ENCODE data around the gene SF3B3.

The SF3B3 gene

DNA sequence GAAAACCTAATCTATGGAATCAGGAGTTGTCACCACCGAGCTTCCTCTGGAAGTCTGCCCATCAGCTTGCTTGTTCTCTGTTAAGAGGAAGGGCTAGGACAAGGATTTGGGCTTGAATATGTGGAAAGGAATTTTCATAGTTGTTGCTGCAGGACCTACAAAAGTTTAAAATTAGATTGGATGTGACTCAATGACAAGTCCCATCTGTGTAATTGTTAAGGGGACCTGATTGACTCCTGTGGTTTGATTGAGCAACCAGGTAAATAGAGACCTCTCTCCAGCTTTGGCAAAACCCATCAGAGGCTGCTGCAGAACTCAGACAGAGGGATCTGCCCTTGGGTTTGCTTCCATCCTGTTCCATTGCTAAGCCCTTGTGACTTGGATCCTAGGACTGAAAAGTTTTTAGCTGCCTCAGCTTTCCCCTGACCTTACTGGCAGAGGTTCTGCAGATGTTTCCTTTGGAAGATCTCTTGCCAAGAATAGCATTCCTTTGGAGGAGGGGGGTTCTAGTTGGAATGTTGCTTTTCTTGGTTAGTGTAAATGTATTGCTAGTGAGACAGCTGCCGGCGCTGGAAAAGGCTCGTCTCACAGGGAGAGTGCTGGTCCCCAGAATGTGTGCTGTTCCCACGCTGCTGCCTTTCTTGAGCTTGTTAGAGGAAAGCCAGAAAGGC, 50.0 kb downstream of the SF3B3 start:
- Histone ChIP-seq H3K4me1 (ENCODE audit: control insufficient read depth in 1 of 2, insufficient read depth in 2 of 2, low read length in 2 of 2) (peaks cover 11 to 26% of the 10 kb centered on the region in 2 donors), H3K36me3 (ENCODE audit: control insufficient read depth in 1 of 2, insufficient read depth in 2 of 2, low read length in 2 of 2) (peaks cover 38 to 50% of the 10 kb centered on the region in 2 donors), H3K27ac (ENCODE audit: low read depth, low read length) (no peak overlapping the region), H3K9ac (ENCODE audit: low read depth in 1 of 2, low read length in 2 of 2) (peak overlapping the region in 1 of 2 donors; percentile 6), H3K9me3 (ENCODE audit: control insufficient read depth in 1 of 2, low read length in 2 of 2) (no peaks in the 10 kb centered on the region), H3K27me3 (ENCODE audit: control insufficient read depth in 1 of 2, insufficient read depth in 2 of 2, low read length in 2 of 2) (no peaks in the 10 kb centered on the region), H3K4me3 (ENCODE audit: low read depth in 1 of 2, low read length in 2 of 2) (no peak overlapping the region)

DNA sequence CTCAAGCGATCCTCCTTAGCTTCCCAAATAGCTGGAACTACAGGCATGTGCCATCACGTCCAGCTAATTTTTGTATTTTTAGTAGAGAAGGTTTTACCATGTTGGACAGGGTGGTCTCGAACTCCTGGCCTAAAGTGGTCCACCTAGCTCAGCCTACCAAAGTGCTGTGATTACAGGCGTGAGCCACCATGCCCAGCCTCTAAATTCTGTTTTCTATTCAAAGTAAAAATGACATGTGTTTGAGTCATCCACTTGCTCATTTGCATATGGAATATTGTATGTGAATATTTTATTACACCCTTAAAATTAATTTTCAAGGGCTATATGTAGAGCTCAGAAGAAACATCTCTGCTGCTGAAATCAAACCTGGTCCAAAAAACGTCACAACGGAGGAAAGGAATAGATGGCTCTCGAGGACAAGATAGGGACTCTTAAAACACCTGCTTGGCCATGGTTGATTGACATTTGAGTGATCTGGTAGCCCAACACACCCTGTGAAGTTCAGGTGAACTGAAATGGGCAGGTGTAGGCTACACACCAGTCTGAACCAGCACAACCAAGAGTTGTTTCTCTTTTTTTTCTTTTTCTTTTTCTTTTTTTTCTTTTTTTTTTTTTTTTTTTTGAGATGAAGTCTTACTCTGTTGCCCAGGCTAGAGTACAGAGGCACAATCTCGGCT, 51.1 kb downstream of the SF3B3 start:
- H3K4me1 ChIP-seq (ENCODE audit: control insufficient read depth in 1 of 2, insufficient read depth in 2 of 2, low read length in 2 of 2), result peaks cover 11 to 31% of the 10 kb centered on the region in 2 donors
- H3K9ac ChIP-seq (ENCODE audit: low read depth in 1 of 2, low read length in 2 of 2), result no peak overlapping the region
- H3K9me3 ChIP-seq (ENCODE audit: control insufficient read depth in 1 of 2, low read length in 2 of 2), result no peaks in the 10 kb centered on the region
- H3K4me3 ChIP-seq (ENCODE audit: low read depth in 1 of 2, low read length in 2 of 2), result no peak overlapping the region
- H3K27me3 ChIP-seq (ENCODE audit: control insufficient read depth in 1 of 2, insufficient read depth in 2 of 2, low read length in 2 of 2), result no peaks in the 10 kb centered on the region
- H3K27ac ChIP-seq (ENCODE audit: low read depth, low read length), result no peak overlapping the region
- peaks cover 28 to 40% of the 10 kb centered on the region in 2 donors for H3K36me3 ChIP-seq (ENCODE audit: control insufficient read depth in 1 of 2, insufficient read depth in 2 of 2, low read length in 2 of 2)

DNA sequence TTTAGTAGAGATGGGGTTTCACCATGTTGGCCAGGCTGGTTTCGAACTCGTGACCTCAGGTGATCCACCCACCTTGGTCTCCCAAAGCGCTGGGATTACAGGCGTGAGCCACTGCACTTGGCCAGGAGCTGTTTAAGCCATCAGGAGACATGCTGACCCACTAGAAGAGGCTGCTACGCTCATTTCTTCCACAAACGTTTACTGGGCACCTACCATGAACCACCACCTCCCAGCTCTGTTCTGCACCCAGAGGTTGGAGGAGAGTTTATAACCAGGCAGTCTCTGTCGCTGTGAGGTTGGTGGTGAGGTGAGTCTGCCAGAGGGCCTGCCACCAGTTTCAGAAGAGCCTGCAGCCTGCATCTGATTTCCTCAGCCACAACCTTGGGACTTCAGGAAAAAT, 51.8 kb downstream of the SF3B3 start:
- no peaks in the 10 kb centered on the region for H3K9me3 ChIP-seq (ENCODE audit: control insufficient read depth in 1 of 2, low read length in 2 of 2)
- H3K9ac ChIP-seq (ENCODE audit: low read depth in 1 of 2, low read length in 2 of 2), result no peak overlapping the region
- no peak overlapping the region for H3K4me3 ChIP-seq (ENCODE audit: low read depth in 1 of 2, low read length in 2 of 2)
- no peaks in the 10 kb centered on the region for H3K27me3 ChIP-seq (ENCODE audit: control insufficient read depth in 1 of 2, insufficient read depth in 2 of 2, low read length in 2 of 2)
- H3K27ac ChIP-seq (ENCODE audit: low read depth, low read length), result no peak overlapping the region
- H3K36me3 ChIP-seq (ENCODE audit: control insufficient read depth in 1 of 2, insufficient read depth in 2 of 2, low read length in 2 of 2), result peaks cover 24 to 34% of the 10 kb centered on the region in 2 donors
- peaks cover 15 to 33% of the 10 kb centered on the region in 2 donors for H3K4me1 ChIP-seq (ENCODE audit: control insufficient read depth in 1 of 2, insufficient read depth in 2 of 2, low read length in 2 of 2)

DNA sequence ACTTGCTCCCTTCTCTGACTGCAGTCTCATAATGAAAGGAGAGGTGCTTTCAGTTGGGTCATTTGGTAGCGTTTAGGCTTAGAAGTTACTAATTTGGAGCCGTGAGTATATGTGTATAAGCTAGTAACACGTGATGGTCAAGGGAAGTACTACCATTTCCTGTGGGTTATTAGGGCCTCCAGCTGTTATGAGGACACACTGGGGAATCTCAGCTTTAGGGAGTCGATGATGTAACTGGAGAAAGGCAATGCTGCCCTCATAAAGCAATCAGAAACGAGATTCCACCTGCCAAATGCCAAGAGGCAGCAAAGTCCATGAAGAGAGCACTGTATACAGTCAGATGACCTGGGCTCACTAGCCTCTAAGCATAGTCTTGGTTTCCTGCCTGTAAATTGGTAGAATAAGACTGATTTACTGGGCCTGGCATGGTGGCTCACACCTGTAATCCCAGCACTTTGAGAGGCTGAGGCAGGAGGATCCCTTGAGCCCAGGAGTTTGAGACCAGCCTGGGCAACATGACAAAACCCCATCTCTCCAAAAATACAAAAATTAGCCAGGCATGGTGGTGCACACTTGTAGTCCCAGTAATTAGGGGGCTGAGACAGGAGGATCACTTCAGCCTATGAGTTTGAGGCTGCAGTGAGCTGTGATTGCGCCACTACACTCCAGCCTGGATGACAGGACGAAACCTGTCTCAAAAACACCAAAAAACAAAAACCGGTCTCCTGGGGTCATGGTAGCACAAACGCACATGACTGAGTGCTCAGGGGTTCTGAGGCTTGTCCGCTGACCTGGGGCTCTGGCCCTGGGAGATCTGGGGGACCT, 53.0 kb downstream of the SF3B3 start:
- H3K27ac ChIP-seq (ENCODE audit: low read depth, low read length), result no peak overlapping the region
- H3K27me3 ChIP-seq (ENCODE audit: control insufficient read depth in 1 of 2, insufficient read depth in 2 of 2, low read length in 2 of 2), result no peaks in the 10 kb centered on the region
- no peak overlapping the region for H3K4me3 ChIP-seq (ENCODE audit: low read depth in 1 of 2, low read length in 2 of 2)
- H3K9ac ChIP-seq (ENCODE audit: low read depth in 1 of 2, low read length in 2 of 2), result no peak overlapping the region
- H3K9me3 ChIP-seq (ENCODE audit: control insufficient read depth in 1 of 2, low read length in 2 of 2), result no peaks in the 10 kb centered on the region
- peaks cover 12 to 22% of the 10 kb centered on the region in 2 donors for H3K36me3 ChIP-seq (ENCODE audit: control insufficient read depth in 1 of 2, insufficient read depth in 2 of 2, low read length in 2 of 2)
- H3K4me1 ChIP-seq (ENCODE audit: control insufficient read depth in 1 of 2, insufficient read depth in 2 of 2, low read length in 2 of 2), result peaks cover 15 to 33% of the 10 kb centered on the region in 2 donors

DNA sequence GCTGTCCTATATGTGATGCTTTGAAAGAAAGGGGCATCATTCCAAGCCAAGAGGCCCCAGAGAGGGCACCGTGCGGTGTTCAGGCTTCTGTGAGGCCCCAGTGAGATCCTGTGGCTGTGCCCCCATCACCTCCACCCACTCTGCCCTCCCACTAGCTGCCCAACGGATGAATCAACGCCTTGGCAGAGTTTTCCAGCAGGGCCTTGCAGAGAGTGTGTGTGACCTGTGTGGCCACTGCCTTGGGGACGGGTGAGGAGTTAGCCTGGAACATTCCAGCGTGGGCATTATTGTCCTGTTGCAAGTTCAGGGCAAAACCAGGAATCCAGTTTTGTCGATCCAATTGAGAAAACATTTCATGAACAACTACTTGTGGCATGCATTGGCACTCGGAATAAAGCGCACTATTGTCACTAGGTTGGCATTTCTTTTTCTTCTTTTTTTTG, 53.7 kb downstream of the SF3B3 start:
- H3K4me3 ChIP-seq (ENCODE audit: low read depth in 1 of 2, low read length in 2 of 2), result no peak overlapping the region
- H3K9ac ChIP-seq (ENCODE audit: low read depth in 1 of 2, low read length in 2 of 2), result no peak overlapping the region
- H3K36me3 ChIP-seq (ENCODE audit: control insufficient read depth in 1 of 2, insufficient read depth in 2 of 2, low read length in 2 of 2), result peaks cover 7 to 15% of the 10 kb centered on the region in 2 donors
- peaks cover 15 to 31% of the 10 kb centered on the region in 2 donors for H3K4me1 ChIP-seq (ENCODE audit: control insufficient read depth in 1 of 2, insufficient read depth in 2 of 2, low read length in 2 of 2)
- no peak overlapping the region for H3K27ac ChIP-seq (ENCODE audit: low read depth, low read length)
- no peaks in the 10 kb centered on the region for H3K27me3 ChIP-seq (ENCODE audit: control insufficient read depth in 1 of 2, insufficient read depth in 2 of 2, low read length in 2 of 2)
- no peaks in the 10 kb centered on the region for H3K9me3 ChIP-seq (ENCODE audit: control insufficient read depth in 1 of 2, low read length in 2 of 2)

DNA sequence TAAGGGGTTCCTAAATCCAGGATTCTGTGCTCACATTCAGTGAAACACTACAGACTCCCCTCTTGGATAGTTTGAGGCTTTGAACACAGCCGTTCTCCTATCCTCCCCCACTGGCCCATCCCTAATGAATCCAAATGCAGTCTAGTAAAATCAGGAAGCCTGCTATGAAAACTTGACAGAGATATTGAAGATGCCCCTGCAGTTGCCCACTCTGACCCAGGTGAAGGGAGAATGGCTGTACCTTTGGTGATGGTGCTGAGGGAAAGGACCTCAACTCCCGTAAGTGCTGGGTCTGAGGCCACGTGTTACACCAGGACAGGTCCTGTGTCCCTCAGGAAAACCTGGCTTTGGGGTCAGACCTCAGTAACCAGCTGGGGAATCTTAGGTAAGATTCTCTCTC, 54.4 kb downstream of the SF3B3 start:
- no peaks in the 10 kb centered on the region for H3K9me3 ChIP-seq (ENCODE audit: control insufficient read depth in 1 of 2, low read length in 2 of 2)
- no peak overlapping the region for H3K27ac ChIP-seq (ENCODE audit: low read depth, low read length)
- peaks cover 0 to 8% of the 10 kb centered on the region in 2 donors for H3K36me3 ChIP-seq (ENCODE audit: control insufficient read depth in 1 of 2, insufficient read depth in 2 of 2, low read length in 2 of 2)

DNA sequence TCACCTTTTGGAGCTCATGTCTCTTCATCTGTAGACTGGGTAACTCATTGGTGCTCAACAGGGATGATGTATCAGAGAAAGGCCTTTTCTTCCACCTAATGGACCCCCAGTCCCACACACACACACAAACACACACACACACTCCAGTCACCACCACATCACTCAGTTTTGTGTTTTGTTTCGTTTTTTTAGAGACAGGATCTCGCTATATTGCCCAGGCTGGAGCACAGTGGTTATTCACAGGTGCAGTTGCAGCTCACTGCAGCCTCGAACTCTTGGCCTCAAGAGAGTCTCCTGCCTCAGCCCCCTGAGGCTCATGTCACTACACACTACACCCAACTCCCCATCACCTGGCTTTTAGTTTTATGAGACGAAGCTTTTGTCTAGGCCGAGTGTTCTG, 55.6 kb downstream of the SF3B3 start:
- no peaks in the 10 kb centered on the region for H3K27me3 ChIP-seq (ENCODE audit: control insufficient read depth in 1 of 2, insufficient read depth in 2 of 2, low read length in 2 of 2)
- no peaks in the 10 kb centered on the region for H3K9me3 ChIP-seq (ENCODE audit: control insufficient read depth in 1 of 2, low read length in 2 of 2)
- no peaks in the 10 kb centered on the region for H3K36me3 ChIP-seq (ENCODE audit: control insufficient read depth in 1 of 2, insufficient read depth in 2 of 2, low read length in 2 of 2)
- peaks cover 15 to 22% of the 10 kb centered on the region in 2 donors for H3K4me1 ChIP-seq (ENCODE audit: control insufficient read depth in 1 of 2, insufficient read depth in 2 of 2, low read length in 2 of 2)
- no peak overlapping the region for H3K27ac ChIP-seq (ENCODE audit: low read depth, low read length)
- no peak overlapping the region for H3K4me3 ChIP-seq (ENCODE audit: low read depth in 1 of 2, low read length in 2 of 2)
- no peak overlapping the region for H3K9ac ChIP-seq (ENCODE audit: low read depth in 1 of 2, low read length in 2 of 2)

More for the DNA sequence above, 54.4 kb downstream of the SF3B3 start:
- no peak overlapping the region for H3K4me3 ChIP-seq (ENCODE audit: low read depth in 1 of 2, low read length in 2 of 2)
- H3K4me1 ChIP-seq (ENCODE audit: control insufficient read depth in 1 of 2, insufficient read depth in 2 of 2, low read length in 2 of 2), result peaks cover 15 to 25% of the 10 kb centered on the region in 2 donors
- H3K27me3 ChIP-seq (ENCODE audit: control insufficient read depth in 1 of 2, insufficient read depth in 2 of 2, low read length in 2 of 2), result no peaks in the 10 kb centered on the region
- no peak overlapping the region for H3K9ac ChIP-seq (ENCODE audit: low read depth in 1 of 2, low read length in 2 of 2)

DNA sequence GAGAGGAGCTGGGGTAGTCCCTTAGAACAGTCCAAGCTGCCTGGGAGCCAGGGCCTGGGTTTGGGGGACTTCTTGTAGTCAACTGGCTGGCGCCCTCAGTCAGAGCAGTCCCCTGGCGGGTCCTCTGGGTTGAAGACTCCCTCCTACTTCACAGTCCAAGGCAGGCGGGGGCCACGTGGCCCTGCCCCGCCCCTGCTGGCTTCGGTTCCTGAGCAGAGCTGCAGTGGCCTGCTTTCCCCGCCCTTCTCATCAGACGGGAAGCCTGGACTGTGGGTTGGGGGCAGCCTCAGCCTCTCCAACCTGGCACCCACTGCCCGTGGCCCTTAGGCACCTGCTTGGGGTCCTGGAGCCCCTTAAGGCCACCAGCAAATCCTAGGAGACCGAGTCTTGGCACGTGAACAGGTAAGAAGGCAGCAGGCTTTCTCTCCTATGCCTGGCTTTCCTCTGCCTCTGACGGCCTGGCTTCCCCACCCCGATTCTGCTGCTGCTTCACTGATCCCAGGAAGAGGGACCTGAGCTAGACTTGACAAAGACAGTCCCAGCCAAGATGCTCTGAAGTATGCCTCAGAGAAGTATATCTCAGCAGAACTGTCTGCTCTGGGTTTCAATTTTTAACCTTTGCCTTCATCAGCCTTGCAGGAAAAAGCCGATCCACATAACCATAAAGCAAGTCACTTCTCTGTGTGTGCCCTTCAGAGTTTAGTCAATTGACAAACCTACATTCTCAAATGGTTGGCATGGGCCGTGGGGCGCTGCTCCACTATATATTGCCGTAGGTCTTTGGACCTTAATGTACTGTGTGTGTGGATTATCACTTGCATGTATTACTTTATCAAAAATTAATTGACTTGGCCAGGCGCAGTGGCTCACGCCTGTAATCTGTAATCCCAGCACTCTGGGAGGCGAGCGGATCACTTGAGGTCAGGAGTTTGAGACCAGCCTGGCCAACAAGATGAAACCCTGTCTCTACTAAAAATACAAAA, 56.3 kb downstream of the SF3B3 start:
- Histone ChIP-seq H3K27ac (ENCODE audit: low read depth, low read length) (no peak overlapping the region), H3K4me3 (ENCODE audit: low read depth in 1 of 2, low read length in 2 of 2) (peak overlapping the region; percentile 1 to 50), H3K9me3 (ENCODE audit: control insufficient read depth in 1 of 2, low read length in 2 of 2) (no peaks in the 10 kb centered on the region), H3K36me3 (ENCODE audit: control insufficient read depth in 1 of 2, insufficient read depth in 2 of 2, low read length in 2 of 2) (no peaks in the 10 kb centered on the region), H3K27me3 (ENCODE audit: control insufficient read depth in 1 of 2, insufficient read depth in 2 of 2, low read length in 2 of 2) (no peaks in the 10 kb centered on the region), H3K9ac (ENCODE audit: low read depth in 1 of 2, low read length in 2 of 2) (peak overlapping the region in 1 of 2 donors; percentile 26), H3K4me1 (ENCODE audit: control insufficient read depth in 1 of 2, insufficient read depth in 2 of 2, low read length in 2 of 2) (peaks cover 15 to 22% of the 10 kb centered on the region in 2 donors)

DNA sequence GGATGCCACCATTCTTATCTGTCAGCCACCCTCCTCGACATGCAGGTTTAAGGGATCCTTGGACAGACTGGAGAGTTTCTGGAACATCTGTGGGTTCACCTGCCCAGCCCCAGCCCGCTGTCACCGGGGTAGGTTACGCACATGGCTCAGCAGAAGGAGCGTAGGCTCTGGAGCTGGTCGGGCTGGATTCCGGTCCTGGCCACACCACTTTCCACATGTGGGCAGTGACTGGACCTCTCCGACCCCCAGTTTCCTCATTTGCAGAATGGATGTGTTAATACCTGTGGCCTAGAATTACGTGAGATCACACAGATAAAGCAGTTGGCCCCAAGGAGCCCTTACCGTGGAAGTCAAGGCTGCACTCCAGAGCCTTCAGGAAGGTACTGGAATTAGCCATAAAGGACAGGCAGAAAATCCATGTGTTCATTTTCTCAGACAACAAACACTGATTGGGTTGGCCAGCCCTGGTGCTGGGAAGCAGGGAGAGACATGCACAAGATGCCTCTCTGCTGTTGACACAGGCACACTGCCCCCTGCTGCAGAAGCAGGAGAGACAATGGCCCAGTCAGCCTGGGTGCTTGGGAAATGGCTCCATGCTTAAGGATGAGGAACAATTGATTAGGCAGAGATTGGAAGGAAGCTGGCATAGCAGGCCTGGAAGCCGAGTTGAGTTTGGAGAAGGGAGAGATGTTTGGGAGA, 58.8 kb downstream of the SF3B3 start:
- no peaks in the 10 kb centered on the region for H3K36me3 ChIP-seq (ENCODE audit: control insufficient read depth in 1 of 2, insufficient read depth in 2 of 2, low read length in 2 of 2)
- H3K27ac ChIP-seq (ENCODE audit: low read depth, low read length), result no peak overlapping the region
- no peak overlapping the region for H3K4me3 ChIP-seq (ENCODE audit: low read depth in 1 of 2, low read length in 2 of 2)

More for the DNA sequence above, 58.8 kb downstream of the SF3B3 start:
- no peak overlapping the region for H3K9ac ChIP-seq (ENCODE audit: low read depth in 1 of 2, low read length in 2 of 2)
- peaks cover 4 to 7% of the 10 kb centered on the region in 2 donors for H3K4me1 ChIP-seq (ENCODE audit: control insufficient read depth in 1 of 2, insufficient read depth in 2 of 2, low read length in 2 of 2)
- no peaks in the 10 kb centered on the region for H3K9me3 ChIP-seq (ENCODE audit: control insufficient read depth in 1 of 2, low read length in 2 of 2)
- H3K27me3 ChIP-seq (ENCODE audit: control insufficient read depth in 1 of 2, insufficient read depth in 2 of 2, low read length in 2 of 2), result no peaks in the 10 kb centered on the region
